Fibroblast of the aortic adventitia (primary cell): ENCODE data around the gene SYT17. TPM values are rescaled to one million over a fixed set of nuclear protein-coding genes. Genes with fewer than 3 reads are reported as not detected.
A peak's percentile ranks its signal among the peaks of the same experiment; 100 is the strongest.

Experiments used
- DNase-seq: peaks from one replicate; pipeline ENCODE4 v3.0.0-alpha.2; 2010; ENCODE audit warnings: low read depth
- H3K4me3 ChIP-seq: 2 replicates; pipeline ENCODE4 v1.5.1; 2011; ENCODE audit warnings: low read depth, mild to moderate bottlenecking, control low read depth, low read length, moderate library complexity
- CTCF ChIP-seq: IDR thresholded peaks from 2 replicates; pipeline ENCODE4 v1.5.1; 2011; ENCODE audit warnings: mild to moderate bottlenecking, low read length, control low read depth, inconsistent platforms; ENCODE audit not compliant: insufficient read depth
- total RNA-seq: library from RNA; depleted of rRNA; stranded (reverse); fragments of >200 nt; gene quantifications from 2 replicates; pipeline ENCODE4 v1.2.3, GENCODE V29; 2012; ENCODE audit warnings: low replicate concordance

Gene SYT17
- total RNA-seq, 1 donor: under 0.01 TPM

- peak; percentile 65 for DNase-seq
- TF ChIP-seq CTCF: no peak
- no peak overlapping the region for H3K4me3 ChIP-seq
These were observed 29.4 kb upstream of the SYT17 start for GRCh38 chr16:19138601-19139000.

GRCh38 chr16:19139436-19140091 is 28.5 kb upstream of the SYT17 start:
- DNase-seq: no peak
- TF ChIP-seq CTCF: no peak

GRCh38 chr16:19140396-19140795 is 27.6 kb upstream of the SYT17 start:
- TF ChIP-seq CTCF: no peak
- H3K4me3 ChIP-seq: no peak overlapping the region
- DNase-seq: no peak

More at GRCh38 chr16:19139436-19140091, 28.5 kb upstream of the SYT17 start:
- no peak overlapping the region for H3K4me3 ChIP-seq

- H3K4me3 ChIP-seq: no peak overlapping the region
- no peak for DNase-seq
- no peak for TF ChIP-seq CTCF
These were observed 25.0 kb upstream of the SYT17 start for GRCh38 chr16:19142939-19143598.

GRCh38 chr16:19143599-19143956 is 24.5 kb upstream of the SYT17 start:
- H3K4me3 ChIP-seq: no peak overlapping the region
- TF ChIP-seq CTCF: no peak

GRCh38 chr16:19145010-19145409 is 23.0 kb upstream of the SYT17 start:
- no peak overlapping the region for H3K4me3 ChIP-seq
- DNase-seq: no peak
- no peak for TF ChIP-seq CTCF

More at GRCh38 chr16:19143599-19143956, 24.5 kb upstream of the SYT17 start:
- no peak for DNase-seq
